ENCODE data around the gene ROBO1.

ROBO1 gene

DNA sequence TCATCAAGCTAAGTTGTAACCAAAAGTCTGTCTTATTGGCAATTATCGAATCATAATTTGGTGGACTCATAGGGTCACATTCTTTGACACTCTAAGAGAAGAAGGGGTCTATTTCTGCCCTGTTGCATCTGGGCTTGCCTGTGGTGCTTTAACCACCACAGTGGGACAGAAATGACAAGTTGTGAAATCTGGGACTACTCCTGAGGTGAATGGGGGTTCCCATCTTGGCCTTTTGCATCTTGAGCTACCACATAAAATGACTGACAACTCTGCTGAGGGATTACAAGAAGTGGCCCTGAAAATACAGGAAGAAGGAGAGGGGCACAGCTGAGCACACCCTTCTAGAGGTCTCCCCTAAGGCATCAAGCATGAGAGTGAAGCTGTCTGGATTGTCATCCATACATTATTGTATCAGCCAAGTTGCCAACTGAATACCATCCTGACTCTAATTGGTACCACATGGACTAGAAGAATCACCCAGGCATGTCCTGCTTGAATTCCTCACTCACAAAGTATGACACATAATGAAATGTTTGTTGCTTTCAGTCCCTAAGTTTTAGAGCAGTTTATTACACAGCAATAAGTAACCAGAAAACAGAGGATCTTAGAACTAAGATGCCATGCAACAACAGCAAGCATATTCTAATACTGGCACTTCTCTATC, 306.5 kb downstream of the ROBO1 start:
- DNase-seq (ENCODE audit: low read depth in 2 of 2), result no peak

DNA sequence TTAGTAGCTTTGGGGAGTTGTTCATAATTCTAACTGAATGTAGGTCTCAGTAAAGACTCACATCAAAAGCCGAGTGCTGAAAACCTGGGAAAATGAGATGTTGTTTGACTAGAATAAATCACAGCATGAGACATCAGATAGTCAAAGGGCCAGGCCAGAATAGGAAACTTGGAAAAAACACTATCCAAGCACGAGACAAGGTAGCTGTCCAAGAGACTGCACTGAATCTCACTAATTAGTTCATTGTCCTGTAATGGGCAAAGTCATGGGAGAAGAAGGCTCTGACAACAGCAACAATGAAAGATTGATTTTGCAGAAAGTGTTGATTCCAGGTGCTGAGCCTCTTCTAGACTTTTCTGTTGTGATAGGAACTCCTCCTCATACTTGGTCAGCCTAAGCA, 314.2 kb downstream of the ROBO1 start:
- no peak for DNase-seq (ENCODE audit: low read depth in 2 of 2)

DNA sequence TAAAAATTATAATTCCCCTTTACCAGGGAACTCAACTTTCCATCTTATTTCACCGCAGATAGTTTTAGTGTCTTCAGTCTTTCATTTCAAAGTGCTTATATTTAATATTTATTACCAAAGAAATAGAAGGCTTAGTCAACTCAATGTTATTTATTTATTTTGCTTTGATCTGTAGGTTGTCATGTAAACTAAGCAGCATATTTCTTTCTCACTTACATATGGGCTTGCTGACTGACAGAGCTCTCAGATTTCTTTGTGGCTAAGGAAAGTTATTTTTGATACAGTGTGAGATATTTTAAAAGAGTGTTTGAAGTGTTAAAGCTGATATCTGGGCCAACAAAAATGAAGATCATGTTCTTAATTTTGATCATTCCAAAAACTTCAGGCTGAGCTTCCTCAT, 331.4 kb downstream of the ROBO1 start:
- no peak for DNase-seq (ENCODE audit: low read depth in 2 of 2)

DNA sequence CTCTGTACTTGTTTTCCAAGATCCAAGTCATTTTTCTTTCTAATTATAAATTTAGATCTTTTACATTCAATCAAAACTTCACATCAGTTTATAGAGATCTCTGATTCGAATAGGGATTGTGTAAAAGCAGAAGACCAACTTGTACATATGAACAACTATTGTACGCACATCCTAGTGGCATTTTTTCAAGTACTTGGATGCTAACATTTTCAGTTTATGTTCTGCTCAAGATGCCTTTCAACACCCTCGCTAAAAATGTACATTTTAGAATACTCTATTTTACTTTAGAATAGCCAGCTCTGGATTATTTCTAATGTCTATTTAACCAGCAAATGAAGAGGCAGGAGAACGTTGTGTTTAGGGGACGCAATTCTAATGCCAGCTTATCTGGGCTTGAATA, 340.7 kb downstream of the ROBO1 start:
- no peak for DNase-seq (ENCODE audit: low read depth in 2 of 2)

DNA sequence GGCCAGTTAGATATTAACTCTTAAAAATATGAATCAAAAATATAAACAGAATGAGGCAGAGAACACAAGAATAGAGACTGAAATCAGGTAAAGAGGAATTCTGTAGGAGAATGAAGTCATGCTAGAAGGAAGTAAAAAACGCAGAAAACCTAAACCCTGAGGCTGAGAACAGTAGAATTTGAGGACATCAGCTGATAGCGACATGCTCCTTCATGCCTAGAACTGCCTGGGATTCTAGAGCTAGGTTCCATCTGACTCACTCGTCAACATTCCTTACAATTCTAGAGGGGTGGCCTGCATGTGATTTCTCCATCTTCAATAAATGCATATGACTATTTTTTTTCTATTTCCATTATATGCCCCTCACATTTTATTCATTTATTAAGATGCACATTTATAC, 343.0 kb downstream of the ROBO1 start:
- no peak for DNase-seq (ENCODE audit: low read depth in 2 of 2)

DNA sequence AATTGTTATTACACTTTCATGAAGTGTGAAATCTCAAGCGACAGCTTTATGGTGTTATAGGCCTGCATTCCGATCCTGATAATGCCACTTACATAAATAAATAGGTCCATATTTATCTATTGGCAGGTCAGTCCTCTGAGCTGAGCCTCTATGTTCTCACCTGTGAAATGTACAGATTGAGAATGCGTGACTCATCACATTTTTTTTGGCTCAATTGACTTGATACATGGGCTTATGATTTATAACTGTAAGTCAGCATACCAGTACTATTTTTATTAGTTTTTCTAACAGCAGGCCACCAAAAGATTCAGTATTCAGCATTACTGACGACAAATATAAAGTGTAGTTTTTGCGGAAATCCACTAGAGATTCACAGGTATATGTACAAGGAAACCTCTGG, 344.4 kb downstream of the ROBO1 start:
- no peak for DNase-seq (ENCODE audit: low read depth in 2 of 2)

DNA sequence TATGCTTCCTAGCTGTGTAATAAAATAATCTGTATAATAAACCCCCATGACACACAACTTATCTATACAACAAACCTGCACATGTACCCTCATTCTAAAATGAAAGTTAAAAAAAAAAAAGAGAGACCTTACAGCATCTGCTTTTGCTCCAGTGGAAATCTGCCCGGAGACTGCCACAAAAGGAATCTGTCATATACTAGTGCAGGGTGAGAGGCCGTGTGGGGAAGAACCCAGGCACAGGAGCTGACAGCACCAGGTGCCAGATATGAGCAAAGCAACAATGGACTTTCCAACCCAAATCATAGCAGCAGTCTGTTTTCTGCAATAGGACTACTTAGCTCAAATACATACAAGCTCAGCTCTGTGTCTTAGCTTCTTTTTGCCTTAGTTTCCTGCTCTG, 346.5 kb downstream of the ROBO1 start:
- no peak for DNase-seq (ENCODE audit: low read depth in 2 of 2)

DNA sequence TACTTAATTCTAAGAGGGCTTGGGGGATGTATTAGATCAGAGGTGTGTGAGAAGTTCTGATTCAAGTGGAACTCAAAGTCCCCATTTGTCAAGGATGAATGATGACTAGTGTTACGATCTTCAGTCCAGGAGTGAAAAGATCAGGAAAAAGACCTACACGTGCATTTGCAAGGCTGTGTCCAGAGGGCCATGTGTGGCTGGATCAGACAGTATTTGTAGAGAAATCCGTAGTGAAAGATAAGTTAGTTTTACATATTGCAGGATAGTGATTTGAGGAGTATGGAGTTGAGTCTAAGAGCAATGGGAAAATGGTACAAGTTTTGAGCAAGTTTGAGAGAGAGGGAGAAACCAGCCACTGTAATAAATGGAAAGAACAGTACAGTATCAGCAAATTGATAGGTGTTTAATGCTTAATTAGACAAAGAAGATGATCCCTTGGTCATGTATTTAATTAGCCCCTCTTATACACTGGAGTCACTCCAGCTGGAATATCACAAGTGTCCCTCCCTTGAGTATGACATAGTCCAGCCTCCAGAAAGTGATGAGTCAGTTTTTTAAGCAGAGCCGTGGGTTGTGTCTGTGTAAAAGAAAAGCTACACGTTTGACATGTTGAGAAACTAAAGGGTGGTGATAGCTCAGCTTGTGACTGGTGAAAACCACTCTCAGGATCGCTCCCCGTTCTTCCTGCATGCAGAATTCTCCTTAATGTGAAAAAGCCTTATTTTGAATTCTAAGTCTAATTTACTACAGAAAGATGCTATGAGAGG, 348.8 kb downstream of the ROBO1 start:
- no peak for DNase-seq (ENCODE audit: low read depth in 2 of 2)

DNA sequence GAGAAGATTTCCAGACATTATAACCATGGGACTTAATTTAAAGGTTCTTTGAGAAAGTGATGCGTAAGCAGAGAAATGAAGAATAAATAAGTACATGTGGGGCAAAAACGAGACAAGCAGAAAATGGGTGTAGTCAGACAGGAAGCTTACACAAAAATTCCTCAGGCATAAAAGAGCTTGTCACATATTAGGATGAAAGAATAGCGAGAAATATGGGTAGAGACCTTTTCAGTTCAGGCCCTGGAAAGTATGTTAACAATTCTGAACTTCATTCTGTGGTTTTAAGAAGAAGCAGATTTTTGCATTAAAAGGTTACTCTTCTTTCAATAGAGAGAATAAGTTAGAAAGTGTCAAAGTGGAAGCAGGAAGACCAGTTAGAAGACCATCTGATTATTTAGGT, 352.4 kb downstream of the ROBO1 start:
- DNase-seq (ENCODE audit: low read depth in 2 of 2), result no peak

DNA sequence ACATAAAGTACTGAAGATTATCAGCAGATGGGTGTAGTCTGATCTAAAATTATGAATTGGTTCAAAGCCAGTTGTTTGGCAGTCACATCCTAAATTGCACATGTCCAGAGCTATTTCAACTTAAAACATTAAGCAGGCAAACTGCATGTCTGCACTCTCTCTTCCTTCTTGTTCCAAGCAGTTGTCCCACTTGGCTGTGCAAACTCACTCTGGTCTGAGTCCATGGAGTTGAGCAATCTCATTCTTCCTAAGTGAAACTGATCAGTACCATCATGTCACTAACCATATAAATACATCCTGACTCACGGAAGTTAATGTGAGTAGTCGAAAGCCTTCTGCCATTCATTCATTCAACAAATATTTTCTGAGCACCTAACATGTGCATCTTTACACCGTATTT, 353.0 kb downstream of the ROBO1 start:
- DNase-seq (ENCODE audit: low read depth in 2 of 2), result no peak

DNA sequence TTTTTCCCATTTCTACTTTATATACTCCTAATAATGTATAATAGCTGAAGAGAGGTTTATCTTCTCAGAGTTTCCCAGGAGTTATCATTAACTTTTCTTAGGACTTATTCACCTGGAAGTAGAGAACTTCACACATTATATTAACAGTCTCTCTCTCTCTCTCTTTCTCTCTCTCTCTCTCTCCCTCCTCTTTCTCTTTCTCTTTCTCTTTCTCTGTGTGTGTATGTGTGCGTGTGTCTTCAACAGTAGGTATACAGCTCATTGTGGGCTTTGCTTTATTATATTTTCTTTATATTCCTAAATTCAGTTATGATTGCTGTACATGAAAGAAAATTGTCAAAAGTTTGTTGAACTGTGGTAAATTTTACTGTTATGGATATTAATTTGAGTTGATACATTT, 353.8 kb downstream of the ROBO1 start:
- no peak for DNase-seq (ENCODE audit: low read depth in 2 of 2)

DNA sequence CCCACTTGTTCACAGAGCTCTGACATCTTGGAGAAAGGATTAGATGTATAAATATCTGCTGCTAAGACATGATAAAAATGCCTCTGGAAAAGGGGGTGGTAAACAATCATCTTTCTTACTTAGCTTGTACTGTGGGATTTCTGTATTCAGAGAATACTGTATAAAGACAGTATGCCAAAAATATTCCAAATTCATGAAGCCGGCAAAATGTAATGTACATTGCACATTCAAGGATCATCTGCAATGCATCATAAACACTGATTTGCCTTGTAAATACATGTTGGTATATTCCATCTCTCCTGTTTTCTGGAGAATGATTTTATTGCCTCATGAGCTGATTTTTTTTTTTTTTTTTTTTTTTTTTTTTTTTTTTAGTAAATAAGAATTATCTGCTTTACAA, 355.3 kb downstream of the ROBO1 start:
- DNase-seq (ENCODE audit: low read depth in 2 of 2), result no peak

DNA sequence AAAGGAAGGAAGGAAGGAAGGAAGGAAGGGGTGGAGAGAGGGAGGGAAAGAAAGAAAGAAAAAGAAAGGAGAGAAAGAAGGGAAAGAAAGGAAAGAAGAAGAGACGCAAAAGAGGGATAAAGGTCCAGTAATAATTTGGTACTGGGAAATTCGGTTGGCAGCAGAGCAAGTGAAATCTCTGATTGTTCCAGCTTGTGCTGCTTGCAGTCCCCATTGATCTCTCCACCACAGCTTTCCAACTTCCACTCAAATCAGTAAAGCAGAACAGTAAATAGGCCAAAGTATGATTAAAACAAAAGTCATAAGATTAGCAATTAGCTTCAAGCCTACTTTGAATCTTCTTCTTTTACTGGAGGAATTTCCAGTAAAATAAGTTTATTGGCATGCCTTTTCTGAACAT, 357.2 kb downstream of the ROBO1 start:
- no peak for DNase-seq (ENCODE audit: low read depth in 2 of 2)

DNA sequence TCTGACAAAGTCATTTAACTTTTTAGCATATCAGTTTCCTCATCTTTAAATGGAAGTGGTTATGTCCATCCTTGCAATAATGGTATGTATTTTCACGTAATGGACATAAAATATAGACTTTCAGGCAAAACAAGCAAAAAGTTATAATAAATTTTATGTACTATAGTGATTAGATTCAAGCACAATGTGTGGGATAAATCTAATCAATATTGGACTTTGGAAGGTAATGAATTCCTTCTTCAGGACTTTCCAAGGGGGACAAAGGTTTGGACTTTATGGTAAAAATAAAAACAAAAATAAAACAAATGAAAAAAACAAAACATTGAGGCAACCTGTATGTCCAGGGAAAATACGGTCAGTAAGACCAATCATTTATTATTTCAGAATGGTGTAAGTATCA, 357.7 kb downstream of the ROBO1 start:
- DNase-seq (ENCODE audit: low read depth in 2 of 2), result no peak

DNA sequence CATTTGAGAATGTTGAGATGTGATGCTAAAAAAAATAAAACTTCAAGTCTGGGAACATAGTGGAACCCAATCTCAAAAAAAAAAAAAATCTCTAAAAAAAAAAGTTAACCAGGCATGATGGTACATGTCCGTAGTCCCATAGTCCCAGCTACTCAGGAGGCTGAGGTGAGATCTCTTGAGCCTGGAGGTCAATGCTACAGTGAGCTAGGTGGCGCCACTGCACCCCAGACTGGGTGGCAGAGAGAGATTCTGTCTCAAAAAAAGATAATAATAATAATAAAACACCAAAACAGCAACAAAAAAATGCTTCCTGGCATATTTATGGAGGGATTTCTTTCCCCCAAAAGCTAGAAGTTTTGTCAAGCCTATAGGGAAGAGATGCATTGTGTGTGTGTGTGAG, 361.6 kb downstream of the ROBO1 start:
- DNase-seq (ENCODE audit: low read depth in 2 of 2), result no peak

DNA sequence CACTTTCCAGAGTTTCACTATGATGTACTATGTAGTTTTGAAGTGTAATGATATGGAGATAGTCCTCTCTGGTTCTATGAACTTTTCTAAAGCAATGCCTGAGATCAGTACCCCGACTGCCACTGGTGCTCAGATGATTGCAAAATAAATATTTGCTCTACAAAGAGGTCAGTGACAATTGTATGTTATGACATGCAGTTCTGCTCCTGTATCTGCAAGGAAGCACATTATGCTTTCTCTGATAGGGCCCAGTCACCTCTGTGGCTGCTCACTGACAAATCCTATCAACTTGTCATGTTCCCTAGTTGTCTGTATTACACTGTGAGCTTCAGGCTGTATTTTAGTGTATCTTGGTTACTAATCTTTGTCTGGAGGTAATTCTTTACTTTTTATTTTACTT, 362.6 kb downstream of the ROBO1 start:
- DNase-seq (ENCODE audit: low read depth in 2 of 2), result no peak

DNA sequence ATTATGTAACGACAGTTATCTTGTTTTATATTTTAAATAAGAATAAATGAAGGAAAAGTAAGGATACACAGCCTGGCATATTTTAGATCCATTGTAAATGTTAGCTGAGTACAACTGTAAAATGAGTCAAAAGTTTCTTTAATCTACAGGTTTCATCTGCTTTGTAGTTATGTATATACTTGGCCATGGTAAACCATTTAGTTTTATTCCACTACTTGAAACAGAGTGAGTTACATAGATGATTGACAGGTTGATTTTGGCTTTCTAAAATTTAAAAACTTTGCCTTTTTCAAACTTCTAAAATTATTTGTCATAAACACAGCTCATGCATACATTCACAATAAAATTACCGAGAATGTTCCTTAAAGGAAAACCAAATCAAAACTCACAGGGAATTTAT, 371.2 kb downstream of the ROBO1 start:
- no peak for DNase-seq (ENCODE audit: low read depth in 2 of 2)

DNA sequence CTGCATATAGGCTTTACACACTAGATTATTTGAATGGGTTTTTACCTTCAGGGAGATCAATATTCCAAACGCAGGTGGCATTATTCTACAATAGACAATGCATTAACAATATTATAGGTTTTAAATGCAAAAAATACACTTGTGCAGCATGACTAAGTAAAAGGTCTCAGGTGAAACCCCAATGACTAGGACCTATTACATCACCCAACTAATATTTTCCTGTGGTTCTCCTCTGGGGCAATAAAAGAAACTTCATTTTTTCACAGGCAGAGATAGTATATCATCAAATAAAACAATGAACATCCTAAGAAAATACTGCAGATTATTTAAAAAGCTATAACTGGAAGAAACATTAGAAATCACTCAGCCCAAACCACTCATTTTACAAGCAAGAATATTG, 375.3 kb downstream of the ROBO1 start:
- no peak for DNase-seq (ENCODE audit: low read depth in 2 of 2)

DNA sequence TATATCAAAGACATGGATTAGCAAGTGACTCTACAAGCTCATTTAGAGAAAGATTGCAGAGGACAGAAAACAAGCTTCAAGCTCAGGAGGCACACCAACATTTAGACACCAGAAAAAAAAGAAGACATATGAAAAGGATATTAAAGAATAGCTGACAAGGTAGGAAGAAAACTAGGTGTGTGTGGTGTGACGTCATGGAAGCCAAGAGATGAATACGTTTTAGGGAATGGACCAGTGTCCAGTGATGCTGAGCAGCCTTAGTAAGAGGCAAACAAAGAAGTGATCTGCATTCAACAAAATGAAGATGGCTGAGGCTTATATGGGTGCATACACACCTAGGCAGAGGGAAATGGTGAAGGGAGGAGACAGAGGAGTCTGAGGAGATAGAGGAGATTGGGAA, 377.4 kb downstream of the ROBO1 start:
- DNase-seq (ENCODE audit: low read depth in 2 of 2), result no peak

DNA sequence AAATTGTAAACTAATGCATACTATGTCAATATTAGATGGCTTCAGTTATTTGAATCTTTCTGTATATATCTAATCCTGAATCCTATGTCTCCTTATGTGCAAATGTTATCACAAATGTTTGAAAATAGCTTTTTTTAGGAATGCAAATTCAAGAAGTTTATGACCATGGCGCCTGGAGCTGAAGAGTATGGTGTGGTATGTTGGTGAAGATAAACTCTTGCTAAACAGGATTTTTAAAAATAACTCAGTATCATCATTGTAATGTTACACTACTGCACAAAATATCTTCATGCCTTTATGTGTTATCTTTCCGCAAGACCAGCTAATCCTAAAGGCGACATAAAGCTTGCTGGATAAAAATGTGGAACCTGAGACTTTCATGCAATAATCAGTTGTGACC, 382.6 kb downstream of the ROBO1 start:
- DNase-seq (ENCODE audit: low read depth in 2 of 2), result no peak

DNA sequence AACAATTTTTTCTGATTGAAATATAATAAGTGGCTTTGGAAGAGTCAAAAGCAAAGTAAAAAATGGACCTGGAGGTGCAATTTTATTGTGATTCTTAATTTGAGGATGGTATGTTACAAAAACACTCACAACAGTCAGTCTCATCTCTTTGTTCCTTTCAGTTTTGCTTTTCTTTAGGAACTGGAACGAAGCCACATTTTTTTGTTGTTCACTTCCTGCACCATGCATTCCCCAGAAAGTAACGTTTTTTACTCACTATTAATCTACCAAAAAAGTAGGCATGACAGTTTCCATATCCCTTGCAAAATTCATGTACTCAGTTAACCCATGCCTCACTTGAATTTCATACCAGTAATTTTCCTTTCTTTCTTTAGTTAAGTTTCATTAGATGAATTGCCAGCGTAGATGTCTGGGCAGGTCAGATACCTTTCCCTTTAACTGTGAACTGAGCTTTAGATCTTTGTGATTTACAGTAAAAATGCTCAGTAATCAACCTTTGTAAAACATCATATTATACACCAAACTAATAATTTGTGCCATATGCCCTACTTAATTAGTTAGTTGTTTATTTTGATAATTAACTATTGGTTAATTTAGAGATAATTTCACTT, 384.3 kb downstream of the ROBO1 start:
- no peak for DNase-seq (ENCODE audit: low read depth in 2 of 2)

DNA sequence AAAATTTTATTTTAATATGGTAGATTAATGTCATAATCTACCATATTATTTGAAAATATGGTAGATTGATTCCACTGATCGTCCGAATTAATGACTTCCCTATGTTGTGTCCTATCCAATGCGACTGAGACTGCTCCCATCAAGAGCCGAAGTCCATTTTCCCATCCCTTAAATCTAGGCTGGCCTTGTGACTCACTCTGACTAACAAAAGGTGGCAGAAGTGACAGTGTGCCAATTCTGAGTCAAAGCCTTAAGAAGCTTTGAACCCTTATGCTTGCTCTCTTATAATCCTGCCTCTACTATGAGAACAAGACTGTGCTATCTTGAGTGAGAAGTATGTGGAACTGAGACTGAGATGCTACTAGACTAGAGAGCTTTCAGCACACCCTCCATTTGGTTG, 387.2 kb downstream of the ROBO1 start:
- DNase-seq (ENCODE audit: low read depth in 2 of 2), result no peak

DNA sequence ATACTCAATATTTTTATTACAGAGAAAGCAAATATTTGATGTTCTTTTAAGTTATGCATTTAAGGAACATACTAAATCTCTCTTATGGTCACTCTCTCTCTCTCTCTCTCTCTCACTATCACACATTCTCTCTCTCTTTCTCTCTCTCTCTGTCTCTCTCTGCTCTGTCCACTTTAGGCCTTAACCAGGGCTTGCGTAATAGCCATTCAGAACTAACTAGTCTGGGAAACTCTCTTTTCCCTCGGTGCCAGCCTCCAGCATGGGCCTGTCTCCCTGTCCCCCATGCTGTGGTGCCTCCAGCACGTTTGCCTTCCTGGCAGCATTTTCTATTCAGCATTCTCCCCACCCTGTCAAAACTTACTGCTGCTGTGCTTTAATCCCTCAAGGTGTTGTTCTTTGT, 389.7 kb downstream of the ROBO1 start:
- no peak for DNase-seq (ENCODE audit: low read depth in 2 of 2)

Measured in stimulated activated CD4-positive, alpha-beta T cell treated with anti-CD3 and anti-CD28 coated beads, Interleukin-15, amount 100 ng/mL, for 48 hours (primary cell).